Peyer's patch (tissue), 4 donors: ENCODE measurements around the gene RAB22A.

ENCODE experiments used
- CTCF ChIP-seq, 6 experiments: fragments of 450-650 bp in 4 of 6; fragments of 200-600 bp in 2 of 6; sonication (generic) in 1 of 6; IDR thresholded peaks; one replicate each; pipeline ENCODE4 v1.5.1; 2017 to 2019; ENCODE audit warnings: antibody characterized with exemption in 6 of 6, mild to moderate bottlenecking in 3 of 6, moderate library complexity in 1 of 6
- POLR2A ChIP-seq, 2 donors: fragments of 450-650 bp; IDR thresholded peaks; one replicate each; pipeline ENCODE4 v1.5.1; 2017; ENCODE audit warnings: antibody characterized with exemption in 2 of 2, mild to moderate bottlenecking in 2 of 2, moderate library complexity in 2 of 2

GRCh38 chr20:58308680-58309527 is 611 bp upstream of the RAB22A start:
- TF ChIP-seq POLR2A (IDR thresholded peaks at IDR 0.05) (no peak), CTCF (IDR thresholded peaks at IDR 0.05) (no peak)
